ENCODE data around the gene PSEN2. TPM values are rescaled to one million over a fixed set of nuclear protein-coding genes. Genes with fewer than 3 reads are reported as not detected.
"Not testable (repeated sequence)": the region's sequence is repeated elsewhere in the genome, so short reads cannot be mapped to it uniquely, and the experiment has no call there.

Gene PSEN2
- total RNA-seq, 2 donors from 2014 or later, result 3.3 to 3.6 TPM

DNA sequence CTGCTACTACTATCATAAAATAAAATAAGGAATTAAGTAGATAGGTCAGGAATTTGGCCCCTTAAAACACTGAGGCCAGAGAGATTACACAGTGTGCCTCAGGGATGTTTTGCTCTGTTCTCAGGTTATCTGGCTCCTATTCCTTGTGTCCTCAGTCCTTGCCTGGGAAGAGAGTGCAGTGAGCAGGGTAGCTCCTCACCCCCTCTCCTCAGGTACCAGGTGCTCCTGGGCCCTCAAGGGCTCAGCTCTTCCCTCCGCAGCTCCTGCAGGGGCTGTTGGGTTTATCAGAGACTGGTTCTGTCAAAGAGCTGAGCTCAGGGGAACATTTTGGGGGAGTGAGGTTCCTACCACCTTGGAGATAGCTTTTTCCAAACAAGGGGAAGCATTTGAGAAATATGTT is 49.6 kb downstream of the PSEN2 start:
- Mint-ChIP-seq H3K27ac (no peak overlapping the region), H3K36me3 (no peaks in the 10 kb centered on the region), H3K9me3 (no peaks in the 10 kb centered on the region)
- DNase-seq (ENCODE audit: low spot score in 2 of 2) (no peak), ATAC-seq (no peak)

DNA sequence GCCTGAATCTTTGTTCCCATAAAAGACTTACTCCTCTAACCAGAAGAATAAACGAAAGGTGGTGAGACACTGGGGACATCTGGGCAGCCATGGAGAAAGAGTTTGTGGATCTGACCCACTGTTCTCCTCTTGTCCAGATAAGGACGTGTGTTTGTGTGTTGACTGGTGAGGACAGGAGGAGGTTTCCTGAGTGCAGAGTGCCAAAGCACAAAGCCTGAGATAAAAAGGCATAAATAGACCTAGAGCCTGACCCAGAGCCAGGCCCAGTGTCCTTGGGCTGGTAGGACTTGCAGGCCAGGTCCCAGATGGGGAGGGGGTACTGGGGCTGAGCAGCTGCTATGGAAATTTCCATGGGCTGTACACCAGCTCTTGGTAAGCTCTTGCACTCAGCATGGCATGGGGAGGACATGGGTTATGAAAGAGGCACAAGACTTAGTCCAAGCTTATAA is 50.1 kb downstream of the PSEN2 start:
- Mint-ChIP-seq H3K27ac (no peak overlapping the region), H3K9me3 (no peaks in the 10 kb centered on the region), H3K36me3 (no peaks in the 10 kb centered on the region)
- ATAC-seq (no peak), DNase-seq (ENCODE audit: low spot score in 2 of 2) (no peak)

DNA sequence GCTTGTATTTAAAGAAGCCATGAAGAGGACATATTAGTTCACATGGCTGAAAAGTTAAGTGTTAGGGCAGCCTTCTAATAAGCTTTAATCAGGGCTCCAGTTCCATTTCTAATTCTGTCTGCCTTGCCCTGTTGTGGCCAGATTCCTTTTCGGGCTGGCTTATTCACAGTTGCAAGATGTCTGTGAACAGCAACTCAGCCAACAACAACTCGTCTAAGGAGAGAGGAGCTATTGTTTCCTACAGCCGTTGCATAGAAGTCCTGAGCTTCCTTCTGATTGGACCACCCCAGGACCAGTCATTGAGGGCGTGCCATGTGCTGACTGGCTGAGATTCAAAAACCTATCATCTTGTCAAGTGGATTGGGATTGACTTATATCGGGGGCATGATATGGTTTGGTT is 51.1 kb downstream of the PSEN2 start:
- H3K27ac Mint-ChIP-seq, result no peak overlapping the region
- H3K36me3 Mint-ChIP-seq, result peaks cover 0 to 1% of the 10 kb centered on the region in 2 donors
- DNase-seq (ENCODE audit: low spot score in 2 of 2) (no peak), ATAC-seq (no peak)
- no peaks in the 10 kb centered on the region for H3K9me3 Mint-ChIP-seq

DNA sequence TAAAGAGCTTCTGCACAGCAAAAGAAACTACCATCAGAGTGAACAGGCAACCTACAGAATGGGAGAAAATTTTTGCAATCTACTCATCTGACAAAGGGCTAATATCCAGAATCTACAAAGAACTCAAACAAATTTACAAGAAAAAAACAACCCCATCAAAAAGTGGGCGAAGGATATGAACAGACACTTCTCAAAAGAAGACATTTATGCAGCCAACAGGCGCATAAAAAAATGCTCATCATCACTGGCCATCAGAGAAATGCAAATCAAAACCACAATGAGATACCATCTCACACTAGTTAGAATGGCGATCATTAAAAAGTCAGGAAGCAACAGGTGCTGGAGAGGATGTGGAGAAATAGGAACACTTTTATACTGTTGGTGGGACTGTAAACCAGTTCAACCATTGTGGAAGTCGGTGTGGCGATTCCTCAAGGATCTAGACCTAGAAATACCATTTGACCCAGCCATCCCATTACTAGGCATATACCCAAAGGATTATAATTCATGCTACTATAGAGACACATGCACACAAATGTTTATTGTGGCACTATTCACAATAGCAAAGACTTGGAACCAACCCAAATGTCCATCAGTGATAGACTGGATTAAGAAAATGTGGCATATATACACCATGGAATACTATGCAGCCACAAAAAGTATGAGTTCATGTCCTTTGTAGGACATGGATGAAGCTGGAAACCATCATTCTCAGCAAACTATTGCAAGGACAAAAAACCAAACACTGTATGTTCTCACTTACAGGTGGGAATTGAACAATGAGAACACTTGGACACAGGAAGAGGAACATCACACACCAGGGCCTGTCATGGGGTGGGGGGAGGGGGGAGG is 59.1 kb downstream of the PSEN2 start:
- DNase-seq (ENCODE audit: low spot score in 2 of 2); ATAC-seq; H3K27ac Mint-ChIP-seq: not testable (repeated sequence)
- peaks cover under 1 to 10% of the 10 kb centered on the region in 2 donors for H3K9me3 Mint-ChIP-seq
- H3K36me3 Mint-ChIP-seq, result peaks cover 1 to 15% of the 10 kb centered on the region in 2 donors

DNA sequence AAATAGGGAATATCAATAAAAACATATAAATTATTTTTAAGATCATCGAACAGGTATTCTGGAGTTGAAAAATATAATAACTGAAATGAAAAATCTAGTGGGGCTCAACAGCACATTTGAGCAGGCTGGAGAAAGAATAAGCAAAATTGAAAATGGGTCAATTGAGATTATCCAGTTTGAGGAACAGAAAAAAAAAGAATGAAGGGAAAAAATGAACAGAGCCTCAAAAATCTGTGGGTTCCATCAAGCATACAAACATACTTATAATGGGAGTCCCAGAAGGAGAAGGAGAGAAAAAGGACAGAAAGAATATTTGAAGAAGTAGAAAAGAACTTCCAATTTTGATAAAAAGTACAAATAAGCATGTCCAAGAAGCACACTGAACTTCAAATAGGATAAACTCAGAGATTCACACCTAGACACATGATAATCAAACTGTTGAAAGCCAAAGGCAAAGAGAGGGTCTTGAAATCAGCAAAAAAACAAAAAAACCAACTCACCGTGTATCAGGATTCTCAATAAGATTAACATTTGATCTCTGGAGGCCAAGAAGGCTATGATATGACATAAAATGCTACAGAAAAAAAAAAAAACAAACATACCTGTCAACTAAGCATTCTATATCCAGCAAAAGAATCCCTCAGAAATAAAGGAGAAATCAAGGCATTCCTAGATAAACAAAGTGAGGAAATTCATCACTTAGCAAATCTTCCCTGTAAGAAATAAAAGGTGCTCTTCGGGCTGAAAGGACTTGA is 64.2 kb downstream of the PSEN2 start:
- peaks cover 16 to 21% of the 10 kb centered on the region in 2 donors for H3K36me3 Mint-ChIP-seq
- peaks cover 8 to 10% of the 10 kb centered on the region in 2 donors for H3K9me3 Mint-ChIP-seq
- no peak overlapping the region for H3K27ac Mint-ChIP-seq
- no peak for DNase-seq (ENCODE audit: low spot score in 2 of 2)
- no peak for ATAC-seq

DNA sequence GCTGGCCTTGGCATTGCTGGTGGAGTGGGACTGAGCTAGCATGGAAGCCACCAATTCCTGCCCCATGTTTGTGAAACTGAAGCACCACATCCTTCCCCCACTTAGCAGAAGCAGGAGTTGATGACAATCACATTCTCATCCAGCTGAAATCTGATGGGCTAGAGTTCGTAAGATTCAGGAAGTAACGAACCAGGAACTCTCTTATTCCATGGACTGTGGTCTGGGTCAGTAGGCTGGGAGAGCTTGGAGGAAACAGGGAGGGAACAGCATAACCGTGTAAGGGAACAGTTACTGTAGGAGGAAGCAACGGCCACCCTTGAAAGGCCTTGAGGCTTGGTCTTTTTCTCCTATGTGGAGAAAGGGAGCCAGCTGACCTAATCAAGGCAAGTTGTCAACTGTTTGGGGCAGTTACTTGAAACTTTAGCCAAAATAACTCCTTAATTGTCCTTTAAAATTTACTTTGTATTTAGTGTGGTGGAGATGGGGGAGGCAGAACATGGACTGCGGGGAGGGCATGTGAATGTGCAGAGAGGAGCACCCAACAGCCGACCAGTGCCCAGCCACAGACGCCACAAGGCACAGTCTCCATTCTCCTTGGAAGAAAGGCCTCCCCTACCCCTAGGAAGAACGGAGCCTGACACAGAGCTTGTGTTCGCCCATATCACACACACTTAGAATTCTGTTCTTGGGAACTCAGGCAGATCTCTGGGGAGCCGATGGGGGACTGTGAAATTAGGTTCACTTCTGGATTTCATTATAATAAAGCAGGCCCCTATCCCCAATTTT is 67.7 kb downstream of the PSEN2 start:
- Mint-ChIP-seq H3K36me3 (peaks cover 16 to 27% of the 10 kb centered on the region in 2 donors), H3K27ac (peak overlapping the region; percentile 34 to 99), H3K9me3 (peaks cover 8% of the 10 kb centered on the region in 2 donors)
- DNase-seq (ENCODE audit: low spot score in 2 of 2), result no peak
- ATAC-seq, result no peak

DNA sequence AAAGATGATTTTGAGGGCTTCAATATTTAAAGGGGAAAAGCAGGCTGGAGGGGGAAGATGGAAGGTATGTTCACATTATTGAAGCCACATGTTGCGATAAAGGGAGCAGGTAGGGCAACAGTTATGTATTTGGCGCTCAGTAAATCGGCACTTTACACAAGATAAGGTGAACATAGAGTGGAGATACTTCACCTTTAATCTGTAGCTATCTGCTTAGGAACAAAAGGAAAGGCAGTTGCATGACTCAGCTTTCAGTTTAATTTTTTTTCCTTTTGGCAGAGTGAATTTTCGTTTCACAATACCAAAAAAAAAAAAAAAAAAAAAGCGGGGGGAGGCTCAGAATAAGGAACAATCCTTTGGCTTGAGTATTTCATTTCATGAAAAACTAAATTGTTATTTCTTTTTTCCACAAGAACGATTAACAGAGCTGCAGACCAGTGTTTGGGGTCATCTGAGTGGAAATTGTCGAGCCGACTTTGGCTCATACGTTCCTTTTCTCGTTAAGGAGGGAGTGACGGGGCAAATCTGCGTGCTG is 68.6 kb downstream of the PSEN2 start:
- peak overlapping the region; percentile 97 to 99 for H3K27ac Mint-ChIP-seq
- H3K36me3 Mint-ChIP-seq, result peaks cover 16 to 27% of the 10 kb centered on the region in 2 donors
- no peak for DNase-seq (ENCODE audit: low spot score in 2 of 2)
- ATAC-seq, result no peak
- H3K9me3 Mint-ChIP-seq, result peaks cover 8% of the 10 kb centered on the region in 2 donors

DNA sequence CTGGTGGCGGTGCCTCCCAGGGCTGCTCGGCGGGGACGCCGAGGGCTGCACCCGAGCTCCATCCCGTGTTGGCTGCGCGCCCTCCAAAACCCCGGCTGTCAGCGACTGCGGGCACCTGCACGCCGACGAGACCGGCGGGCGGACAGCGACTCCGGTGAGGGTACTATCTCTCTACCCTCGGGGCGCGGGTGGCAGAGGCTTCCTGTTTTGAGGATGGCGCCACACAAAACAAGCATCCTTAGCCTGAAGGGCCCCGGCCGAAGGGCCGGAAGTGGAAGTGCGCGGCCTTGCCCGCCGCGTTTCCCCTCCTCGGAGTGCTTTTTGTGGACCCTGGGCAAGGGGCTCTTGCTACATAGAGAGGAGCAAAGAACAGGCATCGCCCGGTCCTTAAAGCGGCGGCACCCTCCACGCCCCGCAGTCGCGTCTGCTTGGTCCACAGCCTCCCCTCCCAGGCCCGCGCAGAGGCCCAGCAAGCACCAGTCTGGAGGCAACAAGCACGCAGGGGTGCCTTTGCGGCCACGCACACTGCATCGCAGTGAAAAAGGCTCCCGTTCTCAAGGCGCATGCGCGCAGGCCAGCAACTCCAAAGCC is 69.1 kb downstream of the PSEN2 start:
- H3K36me3 Mint-ChIP-seq, result peaks cover 12 to 26% of the 10 kb centered on the region in 2 donors
- peaks cover 7 to 8% of the 10 kb centered on the region in 2 donors for H3K9me3 Mint-ChIP-seq
- no peak for DNase-seq (ENCODE audit: low spot score in 2 of 2)
- peak; percentile 28 to 36 for ATAC-seq
- H3K27ac Mint-ChIP-seq, result peak overlapping the region; percentile 93 to 99

DNA sequence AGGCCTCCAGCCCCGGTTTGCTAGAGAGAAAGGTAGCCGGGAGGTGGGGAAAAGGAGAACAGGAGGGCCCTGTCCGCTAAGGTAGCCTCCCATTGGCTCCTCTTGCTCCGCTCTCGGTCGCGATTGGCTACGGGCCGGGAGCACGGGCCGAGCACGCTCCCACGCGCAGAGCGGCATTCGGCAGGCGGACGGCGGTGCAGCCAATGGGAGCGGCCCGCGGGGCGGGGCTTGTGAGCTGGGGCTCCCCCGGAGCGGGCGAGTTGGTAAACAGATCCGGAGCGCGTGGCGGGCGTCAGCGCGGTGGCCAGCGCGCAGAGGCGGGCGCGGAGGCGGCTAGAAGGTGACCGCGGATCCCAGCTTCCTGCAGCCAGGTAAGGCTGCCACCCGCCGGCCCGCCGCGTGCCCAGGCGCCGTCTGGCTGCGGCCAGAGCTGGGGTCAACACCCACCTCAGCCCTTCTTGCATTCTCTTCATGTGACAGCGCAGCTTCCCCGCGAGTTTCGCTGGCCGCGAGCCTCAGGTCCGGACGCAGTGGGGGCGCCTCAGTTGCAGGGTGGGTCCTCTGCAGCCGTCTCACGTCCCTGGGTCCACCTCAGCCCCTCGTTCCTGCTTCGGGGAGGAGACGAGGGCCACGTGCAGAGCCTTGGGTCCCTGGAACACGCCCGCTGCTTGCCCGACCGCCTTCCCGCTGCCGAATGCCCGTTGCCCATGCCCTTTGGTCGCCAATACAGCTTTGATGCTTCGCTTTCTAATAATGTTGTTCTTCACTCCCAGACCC is 69.8 kb downstream of the PSEN2 start, which contains the start of gene COQ8A:
COQ8A (plus strand) TSS at position 266 of the 777 bp plus-strand sequence. CDS start 21,092 bp downstream, outside the sequence.
- Mint-ChIP-seq H3K36me3 (peaks cover 5 to 19% of the 10 kb centered on the region in 2 donors), H3K9me3 (peaks cover 4% of the 10 kb centered on the region in 2 donors), H3K27ac (peak within 1 kb of the TSS; percentile 97 to 99)
- peak; percentile 99 to 100 for DNase-seq (ENCODE audit: low spot score in 2 of 2)
- ATAC-seq, result peak; percentile 95

DNA sequence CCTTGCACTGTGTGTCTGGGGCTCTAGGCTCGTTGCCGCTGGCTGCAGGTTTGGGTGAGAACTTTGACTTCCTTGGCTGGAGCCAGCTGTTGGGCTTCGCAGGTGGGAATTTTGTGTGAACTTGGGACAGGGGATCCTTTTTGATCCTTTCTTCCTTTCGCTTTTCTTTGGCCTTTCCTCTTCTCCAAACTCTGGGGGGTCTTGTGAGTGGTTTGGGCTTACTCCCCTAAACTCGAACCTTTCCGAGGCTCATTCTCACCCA is 70.3 kb downstream of the PSEN2 start:
- ATAC-seq, result no peak
- Mint-ChIP-seq H3K27ac (peak overlapping the region; percentile 55 to 99), H3K9me3 (no peaks in the 10 kb centered on the region)

DNA sequence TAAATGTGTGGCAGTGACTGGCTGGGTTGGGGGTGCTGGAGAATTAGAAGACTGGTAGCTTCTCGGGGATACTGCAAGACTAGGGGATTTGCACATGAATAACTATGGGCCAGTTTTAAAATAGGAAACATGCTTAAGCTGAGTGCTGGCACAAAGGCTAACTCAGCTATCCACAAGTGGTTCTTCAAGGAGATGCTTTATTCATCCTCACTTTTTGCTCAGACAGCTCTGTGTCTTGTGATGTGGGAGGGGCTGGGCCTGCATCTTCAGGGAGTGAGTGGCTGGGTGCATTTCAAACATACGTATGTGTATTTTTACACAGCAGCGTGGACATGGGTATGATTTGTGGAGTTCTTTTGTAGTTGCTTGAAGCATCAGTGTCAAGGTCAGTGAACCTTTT is 72.0 kb downstream of the PSEN2 start:
- DNase-seq (ENCODE audit: low spot score in 2 of 2) (no peak), ATAC-seq (no peak)
- Mint-ChIP-seq H3K27ac (peak overlapping the region in 1 of 2 donors; percentile 18), H3K36me3 (peaks cover 0 to 15% of the 10 kb centered on the region in 2 donors), H3K9me3 (no peaks in the 10 kb centered on the region)

More for the DNA sequence above, 70.3 kb downstream of the PSEN2 start:
- H3K36me3 Mint-ChIP-seq, result peaks cover 0 to 15% of the 10 kb centered on the region in 2 donors
- no peak for DNase-seq (ENCODE audit: low spot score in 2 of 2)

DNA sequence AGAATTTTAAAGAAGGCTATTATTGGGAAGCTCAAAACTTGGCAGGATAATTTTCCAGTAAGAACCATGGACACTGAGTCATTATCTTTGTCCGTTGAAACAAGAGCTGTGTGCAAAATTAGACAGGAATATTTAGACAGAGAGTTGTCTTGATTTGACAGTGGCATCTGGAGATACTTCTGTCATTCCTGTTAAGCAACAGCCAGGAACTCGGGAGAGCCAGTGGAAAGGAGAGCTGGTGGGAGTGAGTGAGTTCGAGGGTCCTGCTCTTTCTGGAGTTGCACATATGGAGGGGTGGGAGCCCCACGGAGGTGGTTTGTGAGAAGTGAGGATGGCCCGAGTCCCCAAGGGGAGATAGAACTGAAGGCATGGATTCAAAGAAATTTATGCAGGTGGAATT is 72.7 kb downstream of the PSEN2 start:
- ATAC-seq (no peak), DNase-seq (ENCODE audit: low spot score in 2 of 2) (no peak)
- peaks cover 0 to 15% of the 10 kb centered on the region in 2 donors for H3K36me3 Mint-ChIP-seq
- peak overlapping the region; percentile 18 to 63 for H3K27ac Mint-ChIP-seq
- H3K9me3 Mint-ChIP-seq, result no peaks in the 10 kb centered on the region

DNA sequence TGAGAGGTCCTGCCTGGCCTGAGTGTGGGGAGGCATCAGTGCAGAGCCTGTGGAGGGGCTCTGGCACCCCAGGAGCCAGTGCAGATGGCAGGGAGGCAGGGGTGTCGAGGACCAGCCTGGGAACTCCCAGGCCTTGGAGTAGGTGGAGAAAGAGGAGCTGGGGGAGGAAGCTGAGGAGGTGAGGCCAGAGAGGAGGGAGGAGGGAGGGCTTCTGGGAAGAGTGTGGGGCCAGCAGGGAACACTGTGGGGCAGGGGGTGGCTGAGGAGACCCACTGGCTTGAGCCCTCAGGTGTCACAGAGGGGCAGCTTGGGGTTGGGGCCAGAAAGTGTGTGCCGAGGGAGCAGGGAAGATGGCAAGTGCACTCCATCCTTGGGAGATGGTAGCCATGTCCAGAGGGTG is 73.5 kb downstream of the PSEN2 start:
- peak overlapping the region; percentile 35 to 69 for H3K27ac Mint-ChIP-seq
- H3K36me3 Mint-ChIP-seq, result peaks cover 0 to 14% of the 10 kb centered on the region in 2 donors
- ATAC-seq, result no peak
- no peak for DNase-seq (ENCODE audit: low spot score in 2 of 2)
- H3K9me3 Mint-ChIP-seq, result no peaks in the 10 kb centered on the region

DNA sequence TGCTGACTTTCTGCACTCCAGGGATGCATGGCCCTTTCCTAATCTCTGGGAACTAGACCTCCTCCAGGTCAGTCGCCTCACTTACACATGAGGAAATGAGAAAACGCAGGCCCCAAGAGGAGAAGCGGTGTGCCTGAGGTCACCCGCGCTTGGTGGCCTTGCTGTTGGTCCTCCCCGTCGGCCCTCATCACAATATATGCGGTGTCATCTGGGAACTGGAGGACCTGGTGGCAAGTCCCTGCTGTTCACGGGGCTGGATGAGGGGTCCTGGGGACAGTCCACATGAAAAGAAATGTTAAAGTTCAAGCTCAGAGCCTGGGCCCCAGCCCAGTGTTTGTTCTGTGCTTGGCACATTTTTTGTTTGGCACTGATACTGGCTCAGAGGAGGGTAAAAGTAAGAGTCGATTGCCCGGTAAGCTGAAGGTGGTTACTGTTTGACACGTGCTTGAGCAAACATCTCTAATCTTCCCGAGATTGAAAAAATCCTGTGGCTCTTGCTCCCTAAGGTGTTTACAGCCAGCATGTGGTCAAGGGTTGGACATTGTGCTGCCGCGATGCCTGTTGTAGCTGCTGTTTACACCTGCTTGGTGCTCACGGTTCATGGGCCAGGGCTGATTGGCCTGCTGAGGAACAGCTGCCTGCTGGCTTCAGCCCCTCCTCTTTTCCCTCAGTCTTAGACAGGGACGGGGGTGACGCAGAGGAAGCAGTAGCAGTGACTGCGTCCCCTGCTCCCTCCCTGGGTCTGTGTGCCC is 74.9 kb downstream of the PSEN2 start:
- no peak for DNase-seq (ENCODE audit: low spot score in 2 of 2)
- H3K9me3 Mint-ChIP-seq, result no peaks in the 10 kb centered on the region
- peaks cover 0 to 6% of the 10 kb centered on the region in 2 donors for H3K36me3 Mint-ChIP-seq
- ATAC-seq, result no peak
- H3K27ac Mint-ChIP-seq, result peak overlapping the region; percentile 29 to 73
